Tibial nerve (tissue), 4 donors: ENCODE measurements around the gene RBKS. TPM values are rescaled to one million over a fixed set of nuclear protein-coding genes. Genes with fewer than 3 reads are reported as not detected.

ENCODE experiments used
- DNase-seq, 2 donors: peaks; one replicate each; pipeline ENCODE4 v3.0.0-alpha.2; 2019; ENCODE audit warnings: low spot score in 2 of 2
- H3K27ac ChIP-seq, 4 donors: fragments of 200-600 bp; sonication (generic) in 3 of 4; one replicate each; pipeline ENCODE4 v1.5.1; 2017 to 2019; ENCODE audit warnings: mild to moderate bottlenecking in 1 of 4
- H3K27me3 ChIP-seq, 2 donors: fragments of 200-600 bp; sonication (generic) in 1 of 2; one replicate each; pipeline versions ENCODE4 v1.5.1 to v1.6.0; 2017 to 2019
- H3K36me3 ChIP-seq, 3 donors: fragments of 200-600 bp; sonication (generic); one replicate each; pipeline ENCODE4 v1.5.1; 2018 to 2019
- H3K4me1 ChIP-seq, 4 donors: fragments of 200-600 bp; sonication (generic) in 3 of 4; one replicate each; pipeline ENCODE4 v1.5.1; 2017 to 2019
- H3K4me3 ChIP-seq, 4 donors: fragments of 200-600 bp; sonication (generic) in 3 of 4; one replicate each; pipeline ENCODE4 v1.5.1; 2017 to 2019; ENCODE audit warnings: mild to moderate bottlenecking in 1 of 4, moderate library complexity in 1 of 4
- H3K9me3 ChIP-seq, 4 donors: fragments of 200-600 bp; sonication (generic) in 3 of 4; one replicate each; pipeline ENCODE4 v1.5.1; 2017 to 2019
- CTCF ChIP-seq, 5 experiments: fragments of 200-600 bp in 3 of 5; fragments of 450-650 bp in 2 of 5; sonication (generic) in 3 of 5; IDR thresholded peaks; one replicate each; pipeline ENCODE4 v1.5.1; 2016 to 2019; ENCODE audit warnings: antibody characterized with exemption in 5 of 5, mild to moderate bottlenecking in 3 of 5, moderate library complexity in 2 of 5
- EP300 ChIP-seq, 2 donors: sonication (generic); formaldehyde crosslinking; IDR thresholded peaks; one replicate each; pipeline ENCODE4 v1.6.1; 2017; ENCODE audit warnings: antibody characterized with exemption in 2 of 2, mild to moderate bottlenecking in 1 of 2
- POLR2A ChIP-seq, 2 donors: fragments of 450-650 bp; IDR thresholded peaks; one replicate each; pipeline ENCODE4 v1.6.1; 2017; ENCODE audit warnings: antibody characterized with exemption in 2 of 2, mild to moderate bottlenecking in 2 of 2, moderate library complexity in 2 of 2
- WGBS, 2 donors: methylation state at CpG; one replicate each; pipeline ENCODE4 v1.1.5; 2018; 5-methylcytosine and 5-hydroxymethylcytosine counted together
- total RNA-seq, 4 donors: library from RNA; depleted of rRNA; stranded (reverse); fragments of >200 nt; gene quantifications; one replicate each; pipeline ENCODE4 v1.1.0, GENCODE V29; 2016

The RBKS gene
- total RNA-seq, 4 donors from 2014 or later = 1.2 to 8.1 (median 4.4) TPM

GRCh38 chr2:27815860-27816438 lies 74.2 kb downstream of the RBKS start:
- no peak for TF ChIP-seq CTCF (IDR thresholded peaks at IDR 0.05)
- no peak for TF ChIP-seq EP300 (IDR thresholded peaks at IDR 0.05)
- no peak for TF ChIP-seq POLR2A (IDR thresholded peaks at IDR 0.05)
- no peak for DNase-seq
- no peaks in the 10 kb centered on the region for H3K4me1 ChIP-seq
- H3K27ac ChIP-seq = no peak overlapping the region
- H3K36me3 ChIP-seq = no peaks in the 10 kb centered on the region
- no peak overlapping the region for H3K4me3 ChIP-seq
- H3K27me3 ChIP-seq = no peaks in the 10 kb centered on the region
- H3K9me3 ChIP-seq = no peaks in the 10 kb centered on the region
- 94 to 98% methylated on average over 4 of the region's 4 CpGs for WGBS, 2 donors

- TF ChIP-seq POLR2A (IDR thresholded peaks at IDR 0.05) (no peak), CTCF (IDR thresholded peaks at IDR 0.05) (no peak), EP300 (IDR thresholded peaks at IDR 0.05) (no peak)
- 49 to 50% methylated on average over 1 of the region's 1 CpG for WGBS, 2 donors
- Histone ChIP-seq H3K4me3 (no peak overlapping the region), H3K4me1 (peaks cover 0 to 8% (median 2%) of the 10 kb centered on the region in 4 donors), H3K36me3 (no peaks in the 10 kb centered on the region), H3K9me3 (no peaks in the 10 kb centered on the region), H3K27ac (no peak overlapping the region), H3K27me3 (no peaks in the 10 kb centered on the region)
- DNase-seq = no peak
Observed at GRCh38 chr2:27814758-27815157, 75.4 kb downstream of the RBKS start.

- peaks cover 0 to 21% (median 6%) of the 10 kb centered on the region in 4 donors for H3K4me1 ChIP-seq
- no peaks in the 10 kb centered on the region for H3K27me3 ChIP-seq
- no peak for DNase-seq
- H3K36me3 ChIP-seq = no peaks in the 10 kb centered on the region
- H3K4me3 ChIP-seq = no peak overlapping the region
- H3K9me3 ChIP-seq = no peaks in the 10 kb centered on the region
- TF ChIP-seq CTCF (IDR thresholded peaks at IDR 0.05) = no peak
- no peak for TF ChIP-seq POLR2A (IDR thresholded peaks at IDR 0.05)
- no peak for TF ChIP-seq EP300 (IDR thresholded peaks at IDR 0.05)
- peak overlapping the region in 1 of 4 donors; percentile 69 for H3K27ac ChIP-seq
- 89 to 93% methylated on average over 1 of the region's 1 CpG for WGBS, 2 donors
Observed at GRCh38 chr2:27811768-27812167, 78.4 kb downstream of the RBKS start.

- TF ChIP-seq CTCF (IDR thresholded peaks at IDR 0.05) = no peak
- TF ChIP-seq EP300 (IDR thresholded peaks at IDR 0.05) = no peak
- H3K27me3 ChIP-seq = no peaks in the 10 kb centered on the region
- 62 to 63% methylated on average over 3 of the region's 3 CpGs for WGBS, 2 donors
- H3K27ac ChIP-seq = peak overlapping the region in 2 of 4 donors; percentile 69 to 78
- DNase-seq = no peak
- H3K9me3 ChIP-seq = no peaks in the 10 kb centered on the region
- no peak overlapping the region for H3K4me3 ChIP-seq
- H3K4me1 ChIP-seq = peaks cover 0 to 21% (median 6%) of the 10 kb centered on the region in 4 donors
- H3K36me3 ChIP-seq = no peaks in the 10 kb centered on the region
Observed at GRCh38 chr2:27810455-27810854, 79.7 kb downstream of the RBKS start.

- peak overlapping the region in 2 of 4 donors; percentile 69 to 78 for H3K27ac ChIP-seq
- H3K4me1 ChIP-seq = peaks cover 0 to 21% (median 6%) of the 10 kb centered on the region in 4 donors
- 43 to 50% methylated on average over 3 of the region's 3 CpGs for WGBS, 2 donors
- no peak overlapping the region for H3K4me3 ChIP-seq
- no peaks in the 10 kb centered on the region for H3K36me3 ChIP-seq
- no peaks in the 10 kb centered on the region for H3K9me3 ChIP-seq
- TF ChIP-seq EP300 (IDR thresholded peaks at IDR 0.05) (peak in 1 of 2 donors; percentile 25), POLR2A (IDR thresholded peaks at IDR 0.05) (no peak), CTCF (IDR thresholded peaks at IDR 0.05) (no peak)
- DNase-seq = no peak
- no peaks in the 10 kb centered on the region for H3K27me3 ChIP-seq
Observed at GRCh38 chr2:27809761-27810241, 80.4 kb downstream of the RBKS start.
